Progenitor cell of endocrine pancreas (in vitro differentiated cells): ENCODE data around the gene PTRH2. TPM values are rescaled to one million over a fixed set of nuclear protein-coding genes. Genes with fewer than 3 reads are reported as not detected.
A peak's percentile ranks its signal among the peaks of the same experiment; 100 is the strongest.

ENCODE experiments used
- DNase-seq: peaks from one replicate; pipeline ENCODE4 v3.0.0; 2021; ENCODE audit warnings: low spot score; ENCODE audit not compliant: unreplicated experiment
- H3K27ac Mint-ChIP-seq: 2 replicates; pipeline ENCODE4 v1.8.0; 2021; ENCODE audit warnings: mild to moderate bottlenecking, moderate library complexity, mixed read lengths
- H3K27me3 Mint-ChIP-seq: 2 replicates; pipeline ENCODE4 v1.8.0; 2021; ENCODE audit warnings: mixed read lengths
- H3K36me3 Mint-ChIP-seq: 2 replicates; pipeline ENCODE4 v1.8.0; 2022; ENCODE audit warnings: mixed read lengths; ENCODE audit not compliant: insufficient read depth
- H3K4me1 Mint-ChIP-seq: 2 replicates; pipeline ENCODE4 v1.8.0; 2021; ENCODE audit warnings: low read depth, mixed read lengths
- H3K4me3 Mint-ChIP-seq: 2 replicates; pipeline ENCODE4 v1.8.0; 2021; ENCODE audit warnings: low read depth, mild to moderate bottlenecking, moderate library complexity, mixed read lengths
- H3K9me3 Mint-ChIP-seq: 2 replicates; pipeline ENCODE4 v1.8.0; 2021; ENCODE audit warnings: low read depth, mixed read lengths
- CTCF ChIP-seq: fragments of 200-600 bp; sonication (generic); IDR thresholded peaks from one replicate; pipeline ENCODE4 v1.5.0; 2021; ENCODE audit warnings: antibody characterized with exemption, mild to moderate bottlenecking; ENCODE audit not compliant: unreplicated experiment
- total RNA-seq: library from RNA; stranded (reverse); gene quantifications from 2 replicates; pipeline ENCODE4 v1.2.1, GENCODE V29; 2021

The PTRH2 gene
- total RNA-seq, 1 donor from 2014 or later: 19.2 TPM

GRCh38 chr17:59678918-59679317 is 28.3 kb downstream of the PTRH2 start:
- no peak overlapping the region for H3K27ac Mint-ChIP-seq

GRCh38 chr17:59676716-59677115 is 30.5 kb downstream of the PTRH2 start:
- Mint-ChIP-seq H3K4me1 (no peaks in the 10 kb centered on the region), H3K27me3 (no peaks in the 10 kb centered on the region), H3K9me3 (no peaks in the 10 kb centered on the region), H3K36me3 (peaks cover 14% of the 10 kb centered on the region), H3K27ac (peak overlapping the region; percentile 45), H3K4me3 (no peak overlapping the region)
- TF ChIP-seq CTCF: no peak
- DNase-seq: no peak

More at GRCh38 chr17:59678918-59679317, 28.3 kb downstream of the PTRH2 start:
- no peaks in the 10 kb centered on the region for H3K4me1 Mint-ChIP-seq
- H3K9me3 Mint-ChIP-seq: no peaks in the 10 kb centered on the region
- H3K36me3 Mint-ChIP-seq: peaks cover 22% of the 10 kb centered on the region
- no peak for TF ChIP-seq CTCF
- no peaks in the 10 kb centered on the region for H3K27me3 Mint-ChIP-seq
- H3K4me3 Mint-ChIP-seq: no peak overlapping the region
- no peak for DNase-seq

- no peak for DNase-seq
- Mint-ChIP-seq H3K4me3 (no peak overlapping the region), H3K9me3 (no peaks in the 10 kb centered on the region), H3K27me3 (no peaks in the 10 kb centered on the region), H3K36me3 (peaks cover 11% of the 10 kb centered on the region), H3K27ac (no peak overlapping the region), H3K4me1 (peaks cover 1% of the 10 kb centered on the region)
- no peak for TF ChIP-seq CTCF
Measured at GRCh38 chr17:59675231-59675630, 32.0 kb downstream of the PTRH2 start.

- Mint-ChIP-seq H3K4me3 (no peak overlapping the region), H3K9me3 (no peaks in the 10 kb centered on the region), H3K27ac (peak overlapping the region; percentile 3), H3K27me3 (no peaks in the 10 kb centered on the region), H3K36me3 (peaks cover 8% of the 10 kb centered on the region), H3K4me1 (peaks cover 1% of the 10 kb centered on the region)
- TF ChIP-seq CTCF: no peak
- DNase-seq: no peak
Measured at GRCh38 chr17:59671386-59671785, 35.8 kb downstream of the PTRH2 start.

GRCh38 chr17:59669944-59670343 is 37.3 kb downstream of the PTRH2 start:
- Mint-ChIP-seq H3K4me3 (no peak overlapping the region), H3K4me1 (peaks cover 1% of the 10 kb centered on the region), H3K36me3 (peaks cover 7% of the 10 kb centered on the region), H3K27ac (peak overlapping the region; percentile 61), H3K9me3 (no peaks in the 10 kb centered on the region), H3K27me3 (no peaks in the 10 kb centered on the region)
- no peak for DNase-seq
- no peak for TF ChIP-seq CTCF
